GM19397 (cell line): ENCODE data around the gene ENHO.

Experiments used
- ATAC-seq: cut with Tn5 transposase; IDR thresholded peaks from one replicate; pipeline ENCODE4 v1.9.1; 2021; ENCODE audit warnings: mild to moderate bottlenecking, moderate library complexity; ENCODE audit not compliant: unreplicated experiment

The ENHO gene

DNA sequence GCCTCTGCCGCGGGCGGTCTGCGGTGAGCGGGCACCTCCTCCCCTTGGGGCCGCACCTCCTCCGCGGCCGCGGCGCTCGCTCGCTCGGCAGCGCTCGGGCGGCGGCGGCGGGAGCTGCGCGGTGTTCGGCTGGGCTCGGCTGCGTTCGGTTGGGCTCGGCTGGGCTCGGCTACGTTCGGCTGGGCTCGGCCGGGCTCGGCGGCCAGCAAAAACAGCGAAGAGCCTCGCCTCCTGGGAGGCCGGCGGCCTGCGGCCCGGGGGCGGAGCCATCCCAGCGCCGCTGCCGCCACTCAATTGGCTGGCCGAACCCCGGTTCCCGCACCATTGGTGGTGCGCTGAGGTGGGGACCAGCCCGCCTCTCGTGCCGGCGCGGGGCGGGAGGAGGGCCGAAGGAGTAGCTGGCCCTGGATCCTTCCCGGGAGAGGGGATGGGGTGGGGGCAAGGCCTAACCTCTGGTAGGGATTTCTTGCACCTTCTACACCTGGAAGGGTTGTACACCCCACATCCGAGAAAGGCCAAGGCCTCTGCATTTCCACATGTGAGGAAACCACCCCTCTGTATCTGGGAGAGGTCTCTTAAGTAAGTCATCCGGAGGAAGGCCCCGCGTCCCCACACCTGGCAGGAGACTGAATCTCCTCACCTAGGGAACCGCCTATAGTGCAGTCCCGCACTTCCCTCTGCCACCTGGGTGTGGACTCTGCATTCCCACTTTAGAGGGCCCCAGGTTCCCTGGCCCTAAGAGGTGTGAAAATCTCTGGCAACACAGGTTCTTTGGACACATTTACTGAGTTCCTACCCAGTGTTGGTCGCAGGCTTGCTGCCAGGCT lies at the start of gene ENHO:
ENHO (minus strand) TSS at position 20 of the 827 bp plus-strand sequence. CDS start 1,295 bp downstream, outside the sequence.
- peak; percentile 89 for ATAC-seq

DNA sequence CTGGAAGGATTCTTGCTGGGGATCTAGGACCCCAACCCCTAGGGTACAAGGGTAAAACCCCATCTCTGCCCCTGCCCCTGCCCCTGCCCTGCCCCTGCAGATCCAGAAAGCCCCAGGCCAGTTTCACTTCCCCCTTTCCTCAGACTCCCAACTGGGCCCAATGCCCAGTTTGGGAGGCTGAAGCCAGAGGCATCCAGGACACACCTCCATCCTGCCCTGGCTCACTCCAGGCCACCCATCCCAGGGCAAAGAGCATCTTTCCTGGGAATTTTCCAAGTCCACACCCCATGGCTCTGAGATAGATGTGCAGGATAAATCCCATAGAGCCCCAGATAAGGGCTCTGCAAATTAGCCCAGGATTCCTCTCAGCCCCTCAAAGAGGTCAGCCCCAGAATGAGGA lies 49.3 kb upstream of the ENHO start:
- ATAC-seq, result no peak

DNA sequence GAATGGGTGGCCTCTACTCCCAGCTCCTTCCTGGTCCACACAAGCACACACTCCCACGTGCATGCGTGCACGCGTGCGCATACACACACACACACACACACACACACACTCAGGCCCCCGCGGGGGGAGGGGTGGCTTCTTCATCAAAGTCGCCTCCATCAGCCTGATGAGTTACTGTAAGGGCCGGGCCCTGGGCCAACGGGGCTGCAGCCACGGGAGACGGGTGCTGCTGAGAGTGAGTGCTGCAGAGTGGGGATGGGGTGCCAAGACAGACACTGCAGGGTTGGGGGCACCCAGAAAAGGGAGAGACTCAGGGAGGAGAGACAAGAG lies 48.7 kb upstream of the ENHO start:
- no peak for ATAC-seq

DNA sequence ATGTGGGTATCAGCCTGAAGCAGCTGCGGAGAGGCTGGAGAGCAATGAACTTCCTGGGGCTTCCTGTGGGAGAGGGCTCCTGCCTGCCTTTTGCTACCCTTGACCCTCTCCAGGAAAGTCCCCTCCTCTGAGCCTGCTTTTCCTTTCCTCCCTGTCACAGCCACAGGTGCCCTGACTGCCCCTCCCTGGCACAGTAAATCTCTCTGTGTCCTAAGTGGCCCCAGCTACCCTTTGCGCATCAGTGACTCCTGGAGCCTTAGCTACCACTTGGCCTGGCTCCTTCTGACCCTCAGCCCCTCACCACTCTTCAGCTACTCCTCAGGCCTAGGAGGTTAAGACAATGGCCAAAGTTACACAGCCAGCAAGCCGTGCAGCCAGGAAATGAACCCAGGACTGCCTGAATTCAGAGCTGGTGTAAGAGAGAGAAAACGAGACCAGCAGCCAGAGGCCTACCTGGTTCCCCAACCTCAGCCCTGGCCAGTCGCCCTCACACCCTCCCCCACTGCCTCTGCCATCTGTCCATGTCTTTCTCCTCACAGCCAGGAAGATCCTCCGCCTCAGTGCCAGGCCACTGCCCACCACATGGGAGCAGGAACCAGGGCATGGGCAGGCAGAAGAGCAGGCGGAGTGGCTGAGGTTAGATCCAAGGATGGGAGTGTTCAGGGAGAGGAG lies 48.2 kb upstream of the ENHO start:
- ATAC-seq, result no peak

- no peak for ATAC-seq
Measured at GRCh38 chr9:34570376-34570775, 47.6 kb upstream of the ENHO start.

- no peak for ATAC-seq
Measured at GRCh38 chr9:34568774-34569173, 46.0 kb upstream of the ENHO start.

- ATAC-seq, result no peak
Measured at GRCh38 chr9:34568133-34568532, 45.3 kb upstream of the ENHO start.

DNA sequence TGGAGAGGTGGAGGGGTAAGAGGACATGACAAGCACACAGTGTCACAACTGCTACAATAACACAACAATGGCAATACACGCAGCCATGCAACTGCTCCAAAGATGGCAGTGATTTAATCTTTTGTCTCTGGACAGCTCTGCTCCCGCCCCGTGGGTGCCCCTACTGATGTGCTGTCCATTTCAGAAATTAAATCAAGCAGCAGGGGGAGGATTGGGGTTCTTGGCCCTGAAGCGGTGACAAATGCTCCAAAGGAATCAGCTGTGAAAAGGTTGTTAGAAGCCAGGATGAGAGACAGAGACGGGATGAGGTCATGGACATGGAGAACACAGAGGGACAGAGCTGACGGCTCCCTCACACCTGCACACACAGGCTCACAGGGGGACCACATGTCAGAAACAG lies 44.2 kb upstream of the ENHO start:
- ATAC-seq, result no peak

DNA sequence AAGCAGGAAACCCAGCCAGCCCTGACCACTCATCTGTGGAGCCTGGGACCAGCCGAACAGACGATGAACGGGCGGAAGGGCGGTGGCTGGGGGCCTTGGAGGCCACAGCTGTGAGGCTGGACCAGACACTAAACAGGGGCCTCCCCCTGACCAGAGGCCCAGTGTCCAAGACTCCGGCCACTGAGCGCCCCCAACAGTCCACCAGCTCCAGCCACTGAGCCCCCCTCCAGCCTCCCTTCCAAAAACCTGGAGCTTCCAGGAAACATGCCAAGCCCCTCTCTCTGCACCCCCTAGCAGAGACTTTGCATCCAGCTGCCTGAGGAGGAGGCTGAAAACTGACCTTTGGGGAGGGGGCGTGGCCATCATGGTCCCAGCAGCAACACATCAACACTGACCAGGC lies 43.5 kb upstream of the ENHO start:
- ATAC-seq, result no peak

GRCh38 chr9:34565856-34566255 lies 43.1 kb upstream of the ENHO start:
- no peak for ATAC-seq

DNA sequence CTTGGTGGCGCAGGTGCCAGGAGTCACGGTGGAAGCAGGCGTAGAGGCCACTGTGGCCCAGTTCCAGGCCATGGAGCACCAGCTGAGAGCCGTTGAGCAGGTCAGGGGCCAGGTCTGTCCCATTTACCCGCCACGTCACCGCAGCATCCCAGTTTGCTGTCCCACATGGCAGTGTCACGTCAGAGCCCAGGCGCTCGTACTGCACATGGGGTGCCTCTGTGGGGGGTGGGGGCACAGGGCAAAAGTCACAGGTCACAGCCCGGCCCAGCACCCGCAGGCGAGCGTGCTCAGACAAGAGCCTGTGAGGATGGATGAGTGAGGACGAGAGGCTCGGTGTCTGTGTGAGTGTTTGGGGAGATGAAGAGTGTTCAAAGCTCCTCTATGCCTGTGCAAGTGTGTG lies 41.8 kb upstream of the ENHO start:
- ATAC-seq, result no peak

- no peak for ATAC-seq
Measured at GRCh38 chr9:34563262-34563661, 40.5 kb upstream of the ENHO start.

GRCh38 chr9:34562135-34562745 lies 39.5 kb upstream of the ENHO start:
- no peak for ATAC-seq

GRCh38 chr9:34560599-34561214 lies 37.9 kb upstream of the ENHO start:
- no peak for ATAC-seq

- no peak for ATAC-seq
Measured at GRCh38 chr9:34559624-34560455, 37.0 kb upstream of the ENHO start.

- ATAC-seq, result no peak
Measured at GRCh38 chr9:34558919-34559623, 36.3 kb upstream of the ENHO start.

GRCh38 chr9:34558364-34558763 lies 35.6 kb upstream of the ENHO start:
- no peak for ATAC-seq

GRCh38 chr9:34557426-34558321 lies 34.9 kb upstream of the ENHO start:
- no peak for ATAC-seq

DNA sequence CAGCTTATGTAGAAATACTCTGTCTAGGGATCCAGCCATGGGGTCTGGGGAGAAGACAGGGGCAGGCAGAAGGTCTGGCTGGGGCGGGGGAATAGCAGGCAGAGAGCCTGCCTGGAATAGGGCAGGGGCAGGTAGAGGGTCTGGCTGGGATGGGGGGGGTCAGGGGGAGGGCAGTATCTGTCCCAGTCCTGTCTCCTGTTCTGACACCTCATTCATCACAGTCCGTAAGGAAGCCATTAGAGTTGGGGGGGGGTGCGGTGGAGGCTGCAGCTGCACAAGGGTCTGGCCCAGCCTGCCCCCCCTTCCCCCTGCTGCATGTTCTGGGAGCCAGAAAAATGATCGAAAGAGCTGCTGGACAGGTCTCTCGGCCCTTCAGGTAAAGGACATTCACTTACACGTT lies 34.2 kb upstream of the ENHO start:
- no peak for ATAC-seq
